AG10803 (cell line): ENCODE measurements around the gene SLC17A2.
"Not testable (repeated sequence)": the region's sequence is repeated elsewhere in the genome, so short reads cannot be mapped to it uniquely, and the experiment has no call there.

ENCODE experiments used
- DNase-seq: peaks from one replicate; pipeline ENCODE4 v3.0.0; 2010; ENCODE audit warnings: low read depth
- H3K4me3 ChIP-seq: 2 replicates; pipeline ENCODE4 v1.5.1; 2011; ENCODE audit warnings: mild to moderate bottlenecking, low read length, control low read depth
- TF ChIP-seq, protein P1 (sequence below): conservative IDR thresholded peaks from 2 replicates; pipeline ENCODE4 v1.5.1; 2011; ENCODE audit warnings: mild to moderate bottlenecking, low read length, control low read depth, inconsistent platforms

Gene SLC17A2

DNA sequence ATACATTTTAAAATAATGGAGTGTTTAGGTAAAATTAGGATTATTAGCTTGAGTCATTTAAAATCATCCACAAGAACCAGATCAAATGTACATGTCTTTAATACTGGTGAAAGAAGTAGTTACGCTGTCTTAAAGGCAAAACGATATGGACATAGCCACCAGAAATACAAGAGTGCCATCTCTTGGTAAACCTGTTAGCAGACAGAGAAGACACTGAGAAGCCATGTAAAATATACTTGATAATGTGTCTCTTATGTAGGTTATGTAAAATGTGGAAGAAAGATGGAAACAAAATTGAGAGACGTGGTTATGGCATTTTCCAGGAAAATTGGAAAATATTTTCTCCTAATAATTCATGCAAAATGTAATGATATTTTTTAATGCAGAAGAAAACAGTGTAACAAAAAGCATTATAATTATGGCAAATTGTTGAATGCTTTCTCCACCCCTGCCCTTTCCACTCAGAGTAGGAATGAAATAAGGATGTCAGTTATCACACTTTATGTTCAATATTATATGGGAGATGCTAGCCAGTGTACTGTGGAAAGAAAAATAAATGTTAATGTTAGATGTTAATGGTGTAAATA is 12.2 kb upstream of the SLC17A2 start:
- TF ChIP-seq, protein P1, sequence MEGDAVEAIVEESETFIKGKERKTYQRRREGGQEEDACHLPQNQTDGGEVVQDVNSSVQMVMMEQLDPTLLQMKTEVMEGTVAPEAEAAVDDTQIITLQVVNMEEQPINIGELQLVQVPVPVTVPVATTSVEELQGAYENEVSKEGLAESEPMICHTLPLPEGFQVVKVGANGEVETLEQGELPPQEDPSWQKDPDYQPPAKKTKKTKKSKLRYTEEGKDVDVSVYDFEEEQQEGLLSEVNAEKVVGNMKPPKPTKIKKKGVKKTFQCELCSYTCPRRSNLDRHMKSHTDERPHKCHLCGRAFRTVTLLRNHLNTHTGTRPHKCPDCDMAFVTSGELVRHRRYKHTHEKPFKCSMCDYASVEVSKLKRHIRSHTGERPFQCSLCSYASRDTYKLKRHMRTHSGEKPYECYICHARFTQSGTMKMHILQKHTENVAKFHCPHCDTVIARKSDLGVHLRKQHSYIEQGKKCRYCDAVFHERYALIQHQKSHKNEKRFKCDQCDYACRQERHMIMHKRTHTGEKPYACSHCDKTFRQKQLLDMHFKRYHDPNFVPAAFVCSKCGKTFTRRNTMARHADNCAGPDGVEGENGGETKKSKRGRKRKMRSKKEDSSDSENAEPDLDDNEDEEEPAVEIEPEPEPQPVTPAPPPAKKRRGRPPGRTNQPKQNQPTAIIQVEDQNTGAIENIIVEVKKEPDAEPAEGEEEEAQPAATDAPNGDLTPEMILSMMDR, result peak; percentile 63
- peak; percentile 57 for DNase-seq
- H3K4me3 ChIP-seq, result no peak overlapping the region

DNA sequence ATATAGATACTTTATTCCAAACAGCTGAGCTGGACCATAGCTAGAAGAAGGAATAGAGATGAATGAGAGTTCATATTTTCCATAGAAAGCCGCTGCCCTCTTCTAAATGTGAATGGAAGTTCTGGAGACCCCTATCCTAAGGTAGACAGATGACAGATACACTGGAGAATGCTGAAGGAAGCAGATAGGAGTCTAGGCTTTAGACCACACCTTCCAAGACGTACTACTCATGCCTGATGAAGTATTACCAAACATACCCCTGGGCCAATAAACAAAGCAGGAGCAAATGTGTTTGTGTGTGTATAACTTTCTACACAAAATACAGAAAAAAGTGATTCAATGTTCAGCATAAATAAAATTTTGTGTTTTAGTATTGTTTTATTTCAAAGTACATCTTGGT is 9.1 kb upstream of the SLC17A2 start:
- H3K4me3 ChIP-seq, result no peak overlapping the region
- TF ChIP-seq, protein P1, result no peak

DNA sequence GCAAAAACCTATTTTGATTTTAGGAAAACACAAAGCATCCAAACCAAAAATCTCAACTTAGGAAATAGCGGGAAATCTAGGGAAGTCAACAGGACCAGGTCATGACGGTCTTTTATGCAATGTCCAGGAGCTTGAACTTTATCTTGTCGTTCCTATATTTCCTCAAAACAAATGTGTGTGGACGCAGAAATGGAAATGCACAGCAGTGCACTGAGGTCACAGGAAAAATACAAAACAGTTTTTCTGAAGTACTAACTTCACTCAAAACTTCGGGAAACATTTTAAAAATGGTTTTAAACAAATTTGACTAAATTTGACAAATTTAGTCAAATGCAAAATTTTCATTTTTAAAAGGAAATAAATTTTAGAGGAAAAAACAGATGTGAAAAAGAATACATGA is 5.5 kb upstream of the SLC17A2 start:
- TF ChIP-seq, protein P1, result no peak
- DNase-seq, result no peak
- no peak overlapping the region for H3K4me3 ChIP-seq

More for the DNA sequence above, 9.1 kb upstream of the SLC17A2 start:
- no peak for DNase-seq

DNA sequence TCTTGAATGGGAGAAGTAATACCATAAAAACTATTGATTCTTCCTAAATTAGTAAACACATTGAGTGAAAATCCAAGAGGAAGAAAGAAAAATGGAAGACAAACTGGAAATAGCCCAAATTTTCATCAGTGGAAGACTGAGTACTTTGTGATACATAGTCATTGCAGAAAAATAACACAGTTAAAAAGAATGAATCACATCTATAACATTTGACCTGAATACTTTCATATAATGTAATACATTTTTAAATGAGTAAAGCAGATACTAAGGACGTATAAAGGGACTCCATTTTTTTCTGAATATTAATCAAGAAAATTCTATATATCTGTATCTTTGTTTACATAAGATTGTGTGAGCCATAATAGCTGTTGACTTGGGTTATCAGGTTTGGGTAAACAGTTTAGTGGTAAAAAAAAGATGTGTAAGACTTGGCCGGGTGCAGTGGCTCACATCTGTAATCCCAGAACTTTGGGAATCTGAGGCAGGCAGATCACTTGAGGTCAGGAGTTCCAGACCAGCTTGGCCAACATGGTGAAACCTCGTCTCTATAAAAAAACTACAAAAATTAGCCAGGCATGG is 4.3 kb upstream of the SLC17A2 start:
- no peak overlapping the region for H3K4me3 ChIP-seq
- DNase-seq, result no peak
- TF ChIP-seq, protein P1, result no peak

DNA sequence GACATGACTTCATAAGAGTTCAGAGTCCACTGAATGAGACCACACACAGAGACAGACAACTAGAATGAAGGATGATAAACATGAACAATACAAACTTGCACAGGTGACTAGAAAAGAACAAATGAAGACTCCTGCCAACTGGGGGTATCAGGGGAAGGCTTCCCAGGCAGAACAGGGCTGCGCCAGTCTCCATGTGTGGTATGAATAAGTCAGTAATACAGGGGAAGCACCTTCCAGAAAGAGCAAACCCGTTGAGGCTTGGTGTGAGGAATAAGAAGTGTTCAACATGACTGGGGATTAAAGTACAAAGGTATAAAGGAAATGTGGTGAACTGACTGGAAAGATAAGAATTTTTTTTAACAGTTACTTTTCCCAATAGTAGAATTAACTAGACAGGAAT is 3.7 kb upstream of the SLC17A2 start:
- H3K4me3 ChIP-seq, result no peak overlapping the region
- DNase-seq, result no peak
- TF ChIP-seq, protein P1, result no peak

DNA sequence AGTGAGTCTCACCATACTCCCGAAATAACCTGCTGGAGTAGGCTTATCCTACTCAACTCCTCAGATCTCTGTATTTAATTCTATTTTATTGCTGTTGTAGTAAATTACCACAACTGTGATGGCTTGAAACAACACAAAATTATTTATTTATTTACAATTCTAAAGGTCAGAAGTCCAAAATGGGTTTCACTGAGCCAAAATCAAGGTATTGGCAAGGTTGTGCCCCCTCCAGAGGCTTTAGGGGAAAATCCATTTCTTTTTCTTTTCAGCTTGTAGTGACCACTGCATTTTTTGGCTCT is 869 bp upstream of the SLC17A2 start:
- H3K4me3 ChIP-seq, result no peak overlapping the region
- TF ChIP-seq, protein P1, result no peak
- no peak for DNase-seq

DNA sequence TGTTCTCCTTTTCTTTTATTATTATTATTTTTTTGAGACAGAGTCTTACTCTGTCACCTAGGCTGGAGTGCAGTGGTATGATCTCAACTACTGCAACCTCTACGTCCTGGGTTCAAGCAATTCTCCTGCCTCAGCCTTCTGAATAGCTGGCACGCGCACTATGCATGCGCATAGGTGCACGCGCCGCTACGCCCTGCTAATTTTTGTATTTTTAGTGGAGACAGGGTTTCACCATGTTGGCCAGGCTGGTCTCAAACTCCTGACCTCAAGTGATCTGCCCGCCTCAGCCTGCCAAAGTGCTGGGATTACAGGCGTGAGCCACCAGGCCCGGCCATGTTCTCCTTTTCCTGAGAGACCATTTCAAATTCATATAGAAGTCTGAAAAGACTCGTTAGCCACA is 706 bp downstream of the SLC17A2 start:
- not testable (repeated sequence) for H3K4me3 ChIP-seq, DNase-seq
